HFFc6 (cell line): Measurements from ENCODE around the gene SPP1. TPM values are rescaled to one million over a fixed set of nuclear protein-coding genes. Genes with fewer than 3 reads are reported as not detected.
"Not testable (repeated sequence)": the region's sequence is repeated elsewhere in the genome, so short reads cannot be mapped to it uniquely, and the experiment has no call there.

Experiments used
- DNase-seq: peaks from one replicate; pipeline ENCODE4 v3.0.0-alpha.2; 2018
- H3K27ac Mint-ChIP-seq: 2 replicates; pipeline ENCODE4 v1.8.0; 2020; ENCODE audit warnings: mild to moderate bottlenecking, mixed read lengths
- H3K27me3 Mint-ChIP-seq: 2 replicates; pipeline ENCODE4 v1.8.0; 2021; ENCODE audit warnings: mild to moderate bottlenecking, moderate library complexity, mixed read lengths; ENCODE audit not compliant: insufficient read depth
- H3K36me3 Mint-ChIP-seq: 2 replicates; pipeline ENCODE4 v1.8.0; 2021; ENCODE audit warnings: low read depth, mixed read lengths
- H3K4me1 Mint-ChIP-seq: 2 replicates; pipeline ENCODE4 v1.8.0; 2020; ENCODE audit warnings: low read depth, mixed read lengths
- H3K4me3 Mint-ChIP-seq: 2 replicates; pipeline ENCODE4 v1.8.0; 2020; ENCODE audit warnings: mild to moderate bottlenecking, moderate library complexity, mixed read lengths
- H3K9me3 Mint-ChIP-seq: 2 replicates; pipeline ENCODE4 v1.8.0; 2020; ENCODE audit warnings: mild to moderate bottlenecking, mixed read lengths
- total RNA-seq, 6 experiments: library from RNA; stranded (reverse); fragmentation: NEBNext Ultra II Directional; extraction: Animal tissue kit (Norgen Biotek cat#: 25700); gene quantifications; 2 replicates in 1 of 6; 3 replicates in 5 of 6; pipeline ENCODE4 v1.2.3, GENCODE V29; 2021
- TF ChIP-seq, protein P1 (sequence below): fragments of 200-600 bp; sonication (generic); IDR thresholded peaks from 2 replicates; pipeline ENCODE4 v1.5.0; 2021; ENCODE audit warnings: antibody characterized with exemption, mild to moderate bottlenecking

SPP1 gene
- total RNA-seq, 6 experiments from 2014 or later, result 5.9 to 10.8 (median 7.1) TPM

DNA sequence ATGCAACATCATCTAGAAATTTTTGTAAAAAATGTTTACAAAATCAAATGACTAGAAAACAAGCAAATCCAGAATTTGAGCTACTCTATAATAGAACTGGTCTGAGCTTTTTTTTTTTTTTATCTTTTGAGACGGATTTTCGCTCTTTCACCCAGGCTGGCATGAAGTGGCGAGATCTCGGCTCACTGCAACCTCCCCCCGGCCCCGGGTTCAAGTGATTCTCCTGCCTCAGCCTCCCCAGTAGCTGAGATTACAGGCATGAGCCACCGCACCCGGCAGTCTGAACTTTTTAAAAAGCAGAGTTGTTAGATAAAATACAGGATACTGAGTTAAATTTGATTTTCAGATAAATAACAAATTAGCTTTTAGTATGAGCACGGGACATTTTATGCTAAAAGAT, 11.0 kb downstream of the SPP1 start:
- H3K9me3 Mint-ChIP-seq, result no peaks in the 10 kb centered on the region
- no peak overlapping the region for H3K4me3 Mint-ChIP-seq
- H3K27me3 Mint-ChIP-seq, result peaks cover 2% of the 10 kb centered on the region
- peaks cover 13% of the 10 kb centered on the region for H3K4me1 Mint-ChIP-seq
- H3K27ac Mint-ChIP-seq, result no peak overlapping the region
- H3K36me3 Mint-ChIP-seq, result no peaks in the 10 kb centered on the region
- TF ChIP-seq, protein P1, sequence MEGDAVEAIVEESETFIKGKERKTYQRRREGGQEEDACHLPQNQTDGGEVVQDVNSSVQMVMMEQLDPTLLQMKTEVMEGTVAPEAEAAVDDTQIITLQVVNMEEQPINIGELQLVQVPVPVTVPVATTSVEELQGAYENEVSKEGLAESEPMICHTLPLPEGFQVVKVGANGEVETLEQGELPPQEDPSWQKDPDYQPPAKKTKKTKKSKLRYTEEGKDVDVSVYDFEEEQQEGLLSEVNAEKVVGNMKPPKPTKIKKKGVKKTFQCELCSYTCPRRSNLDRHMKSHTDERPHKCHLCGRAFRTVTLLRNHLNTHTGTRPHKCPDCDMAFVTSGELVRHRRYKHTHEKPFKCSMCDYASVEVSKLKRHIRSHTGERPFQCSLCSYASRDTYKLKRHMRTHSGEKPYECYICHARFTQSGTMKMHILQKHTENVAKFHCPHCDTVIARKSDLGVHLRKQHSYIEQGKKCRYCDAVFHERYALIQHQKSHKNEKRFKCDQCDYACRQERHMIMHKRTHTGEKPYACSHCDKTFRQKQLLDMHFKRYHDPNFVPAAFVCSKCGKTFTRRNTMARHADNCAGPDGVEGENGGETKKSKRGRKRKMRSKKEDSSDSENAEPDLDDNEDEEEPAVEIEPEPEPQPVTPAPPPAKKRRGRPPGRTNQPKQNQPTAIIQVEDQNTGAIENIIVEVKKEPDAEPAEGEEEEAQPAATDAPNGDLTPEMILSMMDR, result no peak
- no peak for DNase-seq

DNA sequence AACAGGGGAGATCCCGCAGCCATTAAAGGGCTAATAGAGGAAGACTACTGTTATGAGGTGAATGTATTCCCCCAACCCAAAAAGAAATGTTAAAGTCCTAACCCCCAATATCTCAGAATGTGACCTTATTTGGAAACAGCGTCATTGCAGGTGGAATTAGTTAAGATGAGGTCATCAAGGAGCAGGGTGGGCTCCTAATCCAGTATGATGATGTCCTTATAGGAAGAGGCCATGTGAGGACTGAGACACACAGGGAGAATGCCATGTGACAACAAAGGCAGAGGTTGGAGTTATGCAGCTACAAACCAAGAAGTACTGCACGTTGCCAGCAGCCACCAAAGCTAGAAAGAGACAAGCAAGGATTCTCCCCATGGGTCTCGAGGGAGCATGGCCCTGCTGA, 14.3 kb downstream of the SPP1 start:
- Mint-ChIP-seq H3K36me3 (no peaks in the 10 kb centered on the region), H3K27me3 (peaks cover 2% of the 10 kb centered on the region), H3K27ac (no peak overlapping the region), H3K9me3 (no peaks in the 10 kb centered on the region), H3K4me3 (no peak overlapping the region), H3K4me1 (peaks cover 6% of the 10 kb centered on the region; the same call in 1 of the 2 replicates)
- DNase-seq, result no peak
- TF ChIP-seq, protein P1, result no peak

DNA sequence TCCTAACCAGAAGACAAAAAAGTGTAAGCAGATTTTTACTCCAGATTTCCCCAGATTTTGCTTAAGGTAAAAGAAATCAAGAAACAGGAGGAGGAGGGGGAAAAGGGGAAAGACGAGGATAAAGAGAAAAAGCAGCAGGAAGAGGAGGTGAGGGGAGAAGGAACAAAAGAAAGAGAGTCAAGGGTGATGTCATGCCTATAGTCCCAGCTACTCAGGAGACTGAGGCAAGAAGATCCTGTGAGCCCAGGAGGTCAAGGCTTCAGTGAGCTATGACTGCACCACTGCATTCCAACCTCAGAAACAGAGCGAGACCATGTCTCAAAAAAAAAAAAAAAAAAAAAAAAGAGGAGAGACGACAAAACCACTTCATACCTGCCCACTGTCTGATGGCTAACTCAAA, 19.9 kb downstream of the SPP1 start:
- Mint-ChIP-seq H3K27ac (no peak overlapping the region), H3K9me3 (no peaks in the 10 kb centered on the region), H3K27me3 (no peaks in the 10 kb centered on the region; the same call in 1 of the 2 replicates), H3K36me3 (no peaks in the 10 kb centered on the region), H3K4me1 (no peaks in the 10 kb centered on the region), H3K4me3 (no peak overlapping the region)
- DNase-seq, result no peak
- TF ChIP-seq, protein P1, result no peak

DNA sequence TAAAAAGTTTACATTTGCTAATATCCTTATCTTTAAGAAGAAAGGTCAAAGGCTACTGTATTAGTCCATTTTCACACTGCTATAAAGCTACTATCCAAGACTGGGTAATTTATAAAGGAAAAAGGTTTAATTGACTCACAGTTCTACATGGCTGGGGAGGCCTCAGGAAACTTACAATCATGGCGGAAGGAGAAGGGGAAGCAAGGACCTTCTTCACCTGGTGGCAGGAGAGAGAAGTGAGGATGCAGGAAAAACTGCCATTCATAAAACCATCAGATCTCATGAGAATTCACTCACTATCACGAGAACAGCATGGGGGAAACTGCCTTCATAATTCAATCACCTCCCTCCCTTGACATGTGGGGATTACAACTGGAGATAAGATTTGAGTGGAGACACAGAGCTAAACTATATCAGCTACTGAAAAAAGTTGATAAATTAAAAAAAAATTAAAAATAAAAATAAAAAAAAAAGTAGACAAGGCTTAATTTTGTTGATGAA, 23.7 kb downstream of the SPP1 start:
- H3K27me3 Mint-ChIP-seq, DNase-seq, H3K4me3 Mint-ChIP-seq, H3K27ac Mint-ChIP-seq, H3K36me3 Mint-ChIP-seq, H3K9me3 Mint-ChIP-seq: not testable (repeated sequence)
- H3K4me1 Mint-ChIP-seq, result peaks cover 25% of the 10 kb centered on the region

DNA sequence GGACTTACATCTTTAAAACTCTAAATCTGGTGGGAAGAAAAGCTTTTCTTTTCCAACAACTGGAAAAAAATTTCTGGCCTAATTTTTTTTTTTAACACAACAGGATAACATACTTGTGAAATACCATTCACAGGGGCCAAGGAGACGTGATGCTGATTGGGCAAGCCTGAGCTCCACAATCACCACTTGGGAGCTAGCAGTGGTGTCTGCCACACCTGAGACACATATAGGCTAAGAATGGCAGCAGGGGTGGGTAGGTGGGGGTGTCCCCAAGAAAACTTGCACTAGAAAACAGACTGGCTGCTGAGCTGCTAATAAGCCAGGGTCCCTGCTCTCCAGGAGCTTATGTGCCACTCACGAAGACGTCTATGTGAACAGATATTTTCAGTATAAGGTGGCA, 26.4 kb downstream of the SPP1 start:
- no peak for DNase-seq
- TF ChIP-seq, protein P1, result no peak
- Mint-ChIP-seq H3K27me3 (no peaks in the 10 kb centered on the region), H3K36me3 (no peaks in the 10 kb centered on the region), H3K27ac (peak overlapping the region; percentile 96), H3K4me3 (no peak overlapping the region), H3K4me1 (peaks cover 52% of the 10 kb centered on the region), H3K9me3 (no peaks in the 10 kb centered on the region)

DNA sequence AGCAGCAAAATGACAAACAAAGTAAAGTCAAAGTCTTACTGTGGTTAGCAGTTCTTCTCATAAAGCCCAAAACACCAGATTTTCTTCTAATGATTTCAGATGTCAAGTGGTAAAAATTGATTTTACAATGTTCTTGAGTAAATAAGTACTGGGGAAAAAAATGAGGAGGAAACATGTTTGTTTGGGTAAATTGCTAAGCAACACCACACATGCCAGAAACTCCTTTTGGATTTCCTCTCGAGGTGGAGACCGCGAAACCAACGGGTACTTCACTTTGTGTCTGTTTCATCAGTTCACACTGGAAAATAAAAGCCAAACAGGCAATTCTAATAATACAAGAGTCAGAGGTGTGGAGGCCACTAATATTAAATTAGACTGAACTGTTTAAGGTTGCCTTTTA, 27.3 kb downstream of the SPP1 start:
- peak overlapping the region; percentile 96 for H3K27ac Mint-ChIP-seq
- DNase-seq, result peak; percentile 71
- TF ChIP-seq, protein P1, result no peak
- peaks cover 54% of the 10 kb centered on the region for H3K4me1 Mint-ChIP-seq
- H3K36me3 Mint-ChIP-seq, result no peaks in the 10 kb centered on the region
- no peaks in the 10 kb centered on the region for H3K9me3 Mint-ChIP-seq
- H3K27me3 Mint-ChIP-seq, result no peaks in the 10 kb centered on the region
- peak overlapping the region; percentile 73 for H3K4me3 Mint-ChIP-seq
